HepG2 (cell line): ENCODE results near the gene TMEM222. TPM values are rescaled to one million over a fixed set of nuclear protein-coding genes. Genes with fewer than 3 reads are reported as not detected.

ENCODE experiments used
- ATAC-seq: fragments of 200-7000 bp; cut with Tn5 transposase; 3 replicates; pipeline ENCODE4 v1.9.1; 2020; ENCODE audit warnings: mild to moderate bottlenecking, moderate library complexity
- BruUV-seq: library from RNA; stranded (reverse); fragments of 400-500 nt; replicated peaks from 2 replicates; lab custom pipeline; 2021; lab: Mats Ljungman, UMichigan
- CTCF ChIA-PET: fragments of 300-600 bp; formaldehyde crosslinking; extraction: SDS; loops from one replicate; lab custom pipeline; 2021; ENCODE audit warnings: low total read pairs, inconsistent platforms, low intra/inter-chr PET ratio; lab: Yijun Ruan, JAX
- POLR2A ChIA-PET: fragments of 350-600 bp; sonication (Branson Sonifier 250); formaldehyde crosslinking; loops from one replicate; lab custom pipeline; 2020; ENCODE audit warnings: antibody characterized with exemption, inconsistent platforms; lab: Yijun Ruan, JAX
- DNase-seq: peaks from one replicate; pipeline ENCODE4 v3.0.0-alpha.2; 2015; ENCODE audit warnings: low spot score
- FAIRE-seq: peaks from 3 replicates; lab custom pipeline; 2011; peaks lifted over from hg19 to GRCh38; lab: Jason Lieb, UNC
- H2AFZ ChIP-seq: one replicate; pipeline ENCODE4 v1.6.1; 2011; ENCODE audit warnings: low read length, inconsistent platforms
- H3K27ac ChIP-seq: fragments of 300-600 bp; 3 replicates; pipeline ENCODE4 v1.8.0; 2011; ENCODE audit warnings: mixed run types, mild to moderate bottlenecking, mixed read lengths, low read length, inconsistent platforms; ENCODE audit not compliant: insufficient read depth; ENCODE audit errors: extremely low read length
- H3K27me3 ChIP-seq, 2 experiments: fragments of 200-600 bp in 1 of 2; 2 replicates in 1 of 2; 3 replicates in 1 of 2; pipeline versions ENCODE4 v1.6.0 to v1.8.0; 2011; ENCODE audit warnings: low read length in 2 of 2, mild to moderate bottlenecking in 2 of 2, moderate library complexity in 2 of 2, inconsistent platforms in 1 of 2; ENCODE audit not compliant: insufficient read depth in 2 of 2, control insufficient read depth in 1 of 2
- H3K36me3 ChIP-seq, 2 experiments: fragments of 200-600 bp in 1 of 2; replicated peaks in 1 of 2; 2 replicates in 1 of 2; 3 replicates in 1 of 2; pipeline versions ENCODE4 v1.5.1 to v1.8.0; 2011; ENCODE audit warnings: low read length in 2 of 2, inconsistent platforms in 1 of 2; ENCODE audit not compliant: insufficient read depth in 2 of 2, control insufficient read depth in 1 of 2
- H3K4me1 ChIP-seq: 2 replicates; pipeline ENCODE4 v1.5.1; 2012; ENCODE audit warnings: low read length, inconsistent platforms; ENCODE audit not compliant: insufficient read depth
- H3K4me2 ChIP-seq: 2 replicates; pipeline ENCODE4 v1.6.0; 2011; ENCODE audit warnings: low read depth, low read length, inconsistent platforms
- H3K4me3 ChIP-seq, 3 experiments: fragments of 200-600 bp in 1 of 3; sonication (generic), shearing (Covaris generic) in 1 of 3; replicated peaks in 1 of 3; 2 replicates each; pipeline ENCODE4 v1.5.1; 2011 to 2016; ENCODE audit warnings: low read length in 3 of 3, inconsistent platforms in 2 of 3, low read depth in 2 of 3, mild to moderate bottlenecking in 2 of 3, control low read depth in 1 of 3, mixed read lengths in 1 of 3; ENCODE audit not compliant: insufficient read depth in 1 of 3
- H3K79me2 ChIP-seq: one replicate; pipeline ENCODE4 v1.6.1; 2011; ENCODE audit warnings: low read length, inconsistent platforms; ENCODE audit not compliant: insufficient read depth
- H3K9ac ChIP-seq: 2 replicates; pipeline ENCODE4 v1.6.0; 2011; ENCODE audit warnings: mild to moderate bottlenecking, low read depth, low read length, inconsistent platforms; ENCODE audit not compliant: insufficient read depth
- H3K9me3 ChIP-seq: 2 replicates; pipeline ENCODE4 v1.5.1; 2012; ENCODE audit warnings: mild to moderate bottlenecking, low read length
- H4K20me1 ChIP-seq: 2 replicates; pipeline ENCODE4 v1.6.0; 2011; ENCODE audit warnings: inconsistent platforms, mild to moderate bottlenecking, low read length, moderate library complexity; ENCODE audit not compliant: insufficient read depth
- ARID5B ChIP-seq: IDR thresholded peaks from 2 replicates; pipeline ENCODE4 v1.4.0; 2020; ENCODE audit warnings: mild to moderate bottlenecking, missing genetic modification reagents
- ATRX ChIP-seq: sonication (generic); formaldehyde crosslinking; IDR thresholded peaks from 2 replicates; pipeline ENCODE4 v1.4.0; 2020; ENCODE audit warnings: missing genetic modification reagents, borderline replicate concordance
- FLYWCH1 ChIP-seq: sonication (generic); formaldehyde crosslinking; IDR thresholded peaks from 2 replicates; pipeline ENCODE4 v1.8.1; 2023; ENCODE audit warnings: mild to moderate bottlenecking, missing genetic modification reagents
- HOMEZ ChIP-seq: IDR thresholded peaks from 2 replicates; pipeline ENCODE4 v1.6.1; 2016; ENCODE audit warnings: low read depth
- IKZF5 ChIP-seq: IDR thresholded peaks from 2 replicates; pipeline ENCODE4 v1.6.1; 2018; ENCODE audit warnings: missing genetic modification reagents, mild to moderate bottlenecking, missing compliant biosample characterization
- JUN ChIP-seq: sonication (generic); formaldehyde crosslinking; IDR thresholded peaks from 2 replicates; pipeline ENCODE4 v1.4.0; 2020; ENCODE audit warnings: mild to moderate bottlenecking, missing genetic modification reagents
- MATR3 ChIP-seq: sonication (generic); formaldehyde crosslinking; IDR thresholded peaks from 2 replicates; pipeline ENCODE4 v1.4.0; 2020; ENCODE audit warnings: missing genetic modification reagents
- MYNN ChIP-seq: sonication (generic); formaldehyde crosslinking; IDR thresholded peaks from 2 replicates; pipeline ENCODE4 v1.4.0; 2020; ENCODE audit warnings: mild to moderate bottlenecking, low read depth, missing genetic modification reagents
- NCOR1 ChIP-seq: fragments of 200-600 bp; sonication (generic); IDR thresholded peaks from 2 replicates; pipeline ENCODE4 v1.7.0; 2017; ENCODE audit warnings: antibody characterized with exemption, low read length, borderline replicate concordance
- NR2C2 ChIP-seq: sonication (generic); formaldehyde crosslinking; IDR thresholded peaks from 2 replicates; pipeline ENCODE4 v1.4.0; 2020; ENCODE audit warnings: missing genetic modification reagents, mild to moderate bottlenecking, moderate library complexity, borderline replicate concordance
- NR2F6 ChIP-seq, 2 experiments: IDR thresholded peaks; 2 replicates each; pipeline ENCODE4 v1.6.1; 2016; ENCODE audit warnings: antibody characterized with exemption in 1 of 2, mild to moderate bottlenecking in 1 of 2
- PAWR ChIP-seq: sonication (generic); formaldehyde crosslinking; IDR thresholded peaks from 2 replicates; pipeline ENCODE4 v1.4.0; 2020; ENCODE audit warnings: missing genetic modification reagents, mild to moderate bottlenecking, borderline replicate concordance
- SIX4 ChIP-seq: sonication (generic); formaldehyde crosslinking; IDR thresholded peaks from 2 replicates; pipeline ENCODE4 v1.4.0; 2020; ENCODE audit warnings: missing genetic modification reagents
- STAT5B ChIP-seq: sonication (generic); formaldehyde crosslinking; IDR thresholded peaks from 2 replicates; pipeline ENCODE4 v1.4.0; 2020; ENCODE audit warnings: missing genetic modification reagents
- TIGD3 ChIP-seq: sonication (generic); formaldehyde crosslinking; IDR thresholded peaks from 2 replicates; pipeline ENCODE4 v1.5.1; 2020; ENCODE audit warnings: mild to moderate bottlenecking, missing genetic modification reagents, borderline replicate concordance
- ZNF839 ChIP-seq: sonication (generic); formaldehyde crosslinking; IDR thresholded peaks from 2 replicates; pipeline ENCODE4 v1.4.0; 2020; ENCODE audit warnings: missing genetic modification reagents, mild to moderate bottlenecking, borderline replicate concordance
- WGBS: methylation state at CpG from one replicate; pipeline ENCODE4 v1.1.6; 2017; ENCODE audit warnings: low lambda C conversion rate; 5-methylcytosine and 5-hydroxymethylcytosine counted together
- in situ Hi-C: cut with HindIII; loops from 2 replicates; pipeline ENCODE4 v1.10.0; 2017; ENCODE audit warnings: low pct_unique_long_range_greater_than_20kb; ENCODE audit not compliant: extremely low pct_ligation_motif_present
- intact Hi-C: fragments of 100-400 bp; cut with micrococcal nuclease; formaldehyde crosslinking; loops from one replicate; pipeline ENCODE4 v1.10.0; 2022; ENCODE audit not compliant: unreplicated experiment
- polyA plus RNA-seq, 8 experiments: library from polyadenylated mRNA; depleted of rRNA in 3 of 8; stranded (reverse) in 7 of 8; unstranded in 1 of 8; fragments of >200 nt; fragmentation: Illumina TruSeq in 4 of 8; extraction: Trizol in 4 of 8; gene quantifications; 2 replicates each; pipeline versions ENCODE4 v1.2.1 to v1.2.3, GENCODE V29; 2011 to 2016; ENCODE audit warnings: low read depth in 4 of 8, missing spikeins in 1 of 8, mixed read lengths in 1 of 8; ENCODE audit not compliant: insufficient read depth in 1 of 8
- total RNA-seq, 5 experiments: library from RNA; depleted of rRNA; stranded (reverse); fragments of >200 nt; fragmentation: Illumina TruSeq; extraction: Trizol; gene quantifications; 2 replicates each; pipeline ENCODE4 v1.2.3, GENCODE V29; 2016; ENCODE audit warnings: low read depth in 1 of 5

Gene TMEM222
- total and polyA plus RNA-seq, 2 of the 13 experiments (the other 11 are each of a cell fraction or from before 2014, with no cell fraction given), result 22.7 to 29.6 TPM

- Histone ChIP-seq H3K4me2 (no peak overlapping the region), H3K36me3 (0 out of 5 replicates have a peak, but pooled peaks cover 0 to 2% of the 10 kb centered on the region in 2 experiments), H3K4me1 (peaks cover 8% of the 10 kb centered on the region; the same call in 1 of the 2 replicates), H4K20me1 (no peaks in the 10 kb centered on the region)
- WGBS, result 91% methylated on average over 5 of the region's 5 CpGs
- TF ChIP-seq HOMEZ (CRISPR knock-in tag) (no peak), MATR3 (CRISPR knock-in tag) (no peak), TIGD3 (no peak), SIX4 (CRISPR knock-in tag) (no peak), JUN (CRISPR knock-in tag) (no peak), FLYWCH1 (CRISPR knock-in tag) (no peak), NR2C2 (CRISPR knock-in tag) (no peak), PAWR (CRISPR knock-in tag) (no peak), STAT5B (CRISPR knock-in tag) (no peak), ARID5B (CRISPR knock-in tag) (no peak), NR2F6 (IDR thresholded peaks at IDR 0.05) (no peak), NR2F6 (CRISPR knock-in tag; IDR thresholded peaks at IDR 0.05) (no peak), MYNN (CRISPR knock-in tag) (no peak), NCOR1 (no peak), ATRX (CRISPR knock-in tag) (no peak), IKZF5 (no peak), ZNF839 (CRISPR knock-in tag) (no peak)
- TF ChIP-seq, all 625 proteins: peak for 0
- Histone ChIP-seq H3K9ac (no peak overlapping the region), H3K79me2 (no peaks in the 10 kb centered on the region), H3K9me3 (no peaks in the 10 kb centered on the region), H3K27me3 (no peaks in the 10 kb centered on the region), H2AFZ (no peak overlapping the region), H3K4me3 (no peak overlapping the region), H3K27ac (no peak overlapping the region)
- POLR2A ChIA-PET, result no interaction called here
- intact Hi-C loops, result no loop called here
- CTCF ChIA-PET, result no interaction called here
- DNase-seq (no peak), ATAC-seq (no peak), FAIRE-seq (no peak)
- in situ Hi-C loops, result loop anchor here (5.0 kb wide), 1 partner anchor 33 kb away; the partner anchor contains the start of gene GPR3
- no TSS peak for BruUV-seq
Measured at GRCh38 chr1:27358928-27359313, 37.0 kb downstream of the TMEM222 start.
